Neural cell (in vitro differentiated cells): ENCODE data around the gene VANGL1. TPM values are rescaled to one million over a fixed set of nuclear protein-coding genes. Genes with fewer than 3 reads are reported as not detected.

Source experiments
- H2AFZ ChIP-seq: fragments of 200-600, 300-800 bp; sonication (generic), shearing (Covaris generic); 2 replicates; pipeline ENCODE4 v1.6.0; 2014; ENCODE audit warnings: low read depth, mild to moderate bottlenecking, antibody characterized with exemption, low read length, moderate library complexity
- H3F3A ChIP-seq: fragments of 200-600 bp; shearing (Covaris generic); 2 replicates; pipeline ENCODE4 v1.6.1; 2016; ENCODE audit warnings: mild to moderate bottlenecking, moderate library complexity, mixed read lengths, antibody characterized with exemption, low read length; ENCODE audit not compliant: insufficient read depth, poor library complexity, severe bottlenecking
- H3K27ac ChIP-seq: fragments of 200-600, 300-800 bp; sonication (generic), shearing (Covaris generic); 2 replicates; pipeline ENCODE4 v1.5.1; 2014; ENCODE audit warnings: mild to moderate bottlenecking, low read length, moderate library complexity
- H3K27me3 ChIP-seq: fragments of 300-800, 200-600 bp; sonication (generic), shearing (Covaris generic); 2 replicates; pipeline ENCODE4 v1.6.0; 2014; ENCODE audit warnings: mild to moderate bottlenecking, low read depth, low read length, moderate library complexity; ENCODE audit not compliant: insufficient read depth
- H3K36me3 ChIP-seq: fragments of 300-800, 200-600 bp; sonication (generic), shearing (Covaris generic); 2 replicates; pipeline ENCODE4 v1.5.1; 2014; ENCODE audit warnings: mild to moderate bottlenecking, antibody characterized with exemption, low read length, moderate library complexity; ENCODE audit not compliant: insufficient read depth
- H3K4me2 ChIP-seq: fragments of 300-800, 200-600 bp; sonication (generic), shearing (Covaris generic); 2 replicates; pipeline ENCODE4 v1.6.0; 2014; ENCODE audit warnings: mild to moderate bottlenecking, low read length
- H3K4me3 ChIP-seq: fragments of 300-800, 200-600 bp; sonication (generic), shearing (Covaris generic); 2 replicates; pipeline ENCODE4 v1.5.1; 2014; ENCODE audit warnings: mild to moderate bottlenecking, low read length, moderate library complexity
- H3K79me2 ChIP-seq: fragments of 200-600 bp; shearing (Covaris generic); replicated peaks from 2 replicates; pipeline ENCODE4 v1.6.0; 2014; ENCODE audit warnings: mild to moderate bottlenecking, low read length, moderate library complexity; ENCODE audit not compliant: insufficient read depth
- H3K9ac ChIP-seq: fragments of 300-800, 200-600 bp; sonication (generic), shearing (Covaris generic); 2 replicates; pipeline ENCODE4 v1.6.1; 2016; ENCODE audit warnings: mild to moderate bottlenecking, low read length, mixed read lengths
- H3K9me2 ChIP-seq: fragments of 200-600 bp; shearing (Covaris generic); 2 replicates; pipeline ENCODE4 v1.6.1; 2016; ENCODE audit warnings: mild to moderate bottlenecking, low read length, mixed read lengths; ENCODE audit not compliant: insufficient read depth
- H3K9me3 ChIP-seq: fragments of 200-600, 300-800 bp; sonication (generic), shearing (Covaris generic); 2 replicates; pipeline ENCODE4 v1.6.1; 2016; ENCODE audit warnings: mild to moderate bottlenecking, mixed run types, low read length, moderate library complexity, mixed read lengths
- H4K20me1 ChIP-seq: fragments of 200-600 bp; shearing (Covaris generic); 2 replicates; pipeline ENCODE4 v1.6.1; 2016; ENCODE audit warnings: mild to moderate bottlenecking, mixed run types; ENCODE audit not compliant: insufficient read depth
- EP300 ChIP-seq: fragments of 450-650 bp; conservative IDR thresholded peaks from 2 replicates; pipeline ENCODE4 v1.6.1; 2014; ENCODE audit warnings: antibody characterized with exemption, mild to moderate bottlenecking, moderate library complexity; ENCODE audit not compliant: poor library complexity, severe bottlenecking
- EZH2 ChIP-seq: fragments of 200-600, 300-800 bp; shearing (Covaris generic), sonication (generic); IDR thresholded peaks from 2 replicates; pipeline ENCODE4 v1.6.1; 2014; ENCODE audit warnings: antibody characterized with exemption, low read length, borderline replicate concordance, mild to moderate bottlenecking; ENCODE audit not compliant: insufficient read depth, poor library complexity, severe bottlenecking
- MXI1 ChIP-seq: fragments of 450-650 bp; conservative IDR thresholded peaks from 2 replicates; pipeline ENCODE4 v1.6.1; 2014; ENCODE audit warnings: antibody characterized with exemption, mild to moderate bottlenecking; ENCODE audit not compliant: poor library complexity, severe bottlenecking
- POLR2AphosphoS5 ChIP-seq: IDR thresholded peaks from 2 replicates; pipeline ENCODE4 v1.6.1; 2012
- RAD21 ChIP-seq: fragments of 450-650 bp; conservative IDR thresholded peaks from 2 replicates; pipeline ENCODE4 v1.6.1; 2014; ENCODE audit warnings: antibody characterized with exemption, mild to moderate bottlenecking, moderate library complexity
- SMC3 ChIP-seq: fragments of 450-650 bp; conservative IDR thresholded peaks from 2 replicates; pipeline ENCODE4 v1.6.1; 2014; ENCODE audit warnings: antibody characterized with exemption, mild to moderate bottlenecking, moderate library complexity; ENCODE audit not compliant: poor library complexity
- TAF1 ChIP-seq: IDR thresholded peaks from 2 replicates; pipeline ENCODE4 v1.6.1; 2012; ENCODE audit warnings: low read depth
- polyA plus RNA-seq: library from polyadenylated mRNA; depleted of rRNA; stranded (reverse); fragments of >200 nt; gene quantifications from 2 replicates; pipeline ENCODE4 v1.2.3, GENCODE V29; 2014
- TF ChIP-seq, protein P1 (sequence below): fragments of 450-650 bp; IDR thresholded peaks from 2 replicates; pipeline ENCODE4 v1.5.1; 2014; ENCODE audit warnings: antibody characterized with exemption, mild to moderate bottlenecking, moderate library complexity; ENCODE audit not compliant: poor library complexity, severe bottlenecking
- TF ChIP-seq, protein P2 (sequence below): IDR thresholded peaks from 2 replicates; pipeline ENCODE4 v1.6.1; 2012; ENCODE audit warnings: borderline replicate concordance

Gene VANGL1
- polyA plus RNA-seq, 1 donor from 2014 or later, result 0.53 TPM

DNA sequence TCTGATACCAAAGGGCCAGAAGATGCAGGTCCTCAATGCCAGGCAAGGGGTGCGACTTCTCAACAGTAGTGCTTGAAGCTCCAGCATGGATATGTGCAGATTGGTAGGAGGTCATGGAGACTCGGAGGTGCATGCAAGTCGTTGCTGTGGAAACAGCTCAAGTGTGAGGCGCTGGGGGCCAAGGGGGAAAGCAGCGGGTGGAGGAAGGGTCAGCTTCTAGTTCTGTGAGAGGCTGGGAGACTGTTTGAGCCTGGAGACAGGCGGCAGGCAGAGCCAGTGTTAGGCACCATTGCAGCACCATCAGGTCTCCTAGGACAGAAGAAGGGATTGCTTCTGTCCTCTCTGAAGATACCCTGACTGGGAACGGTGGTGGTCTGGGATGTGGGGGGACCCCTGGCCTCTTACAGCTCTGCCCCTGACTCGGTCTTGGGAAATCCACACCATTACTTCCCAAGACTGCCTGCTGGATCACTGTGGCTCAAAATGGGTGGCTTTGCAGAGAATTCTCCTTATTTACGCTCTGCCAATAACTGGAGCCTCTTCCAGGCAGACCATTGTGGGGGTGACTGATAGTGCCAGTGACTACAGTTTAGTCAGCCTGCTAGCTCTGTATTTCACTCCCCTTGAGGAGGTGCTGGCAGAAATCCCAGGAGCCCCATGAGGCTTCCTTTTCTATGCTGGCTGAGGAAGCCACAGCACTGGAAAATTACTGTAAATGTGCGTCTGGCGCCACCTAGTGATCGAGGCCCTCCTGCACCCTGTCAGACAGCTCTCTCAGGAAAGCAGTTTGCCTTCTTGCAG lies 46.3 kb upstream of the VANGL1 start:
- H3K4me3 ChIP-seq, result no peak overlapping the region
- H3K9me2 ChIP-seq, result no peaks in the 10 kb centered on the region
- H3K4me2 ChIP-seq, result no peak overlapping the region
- no peak overlapping the region for H3K27ac ChIP-seq
- TF ChIP-seq RAD21 (peak; percentile 92), POLR2AphosphoS5 (no peak), SMC3 (peak; percentile 91)
- TF ChIP-seq, protein P1, sequence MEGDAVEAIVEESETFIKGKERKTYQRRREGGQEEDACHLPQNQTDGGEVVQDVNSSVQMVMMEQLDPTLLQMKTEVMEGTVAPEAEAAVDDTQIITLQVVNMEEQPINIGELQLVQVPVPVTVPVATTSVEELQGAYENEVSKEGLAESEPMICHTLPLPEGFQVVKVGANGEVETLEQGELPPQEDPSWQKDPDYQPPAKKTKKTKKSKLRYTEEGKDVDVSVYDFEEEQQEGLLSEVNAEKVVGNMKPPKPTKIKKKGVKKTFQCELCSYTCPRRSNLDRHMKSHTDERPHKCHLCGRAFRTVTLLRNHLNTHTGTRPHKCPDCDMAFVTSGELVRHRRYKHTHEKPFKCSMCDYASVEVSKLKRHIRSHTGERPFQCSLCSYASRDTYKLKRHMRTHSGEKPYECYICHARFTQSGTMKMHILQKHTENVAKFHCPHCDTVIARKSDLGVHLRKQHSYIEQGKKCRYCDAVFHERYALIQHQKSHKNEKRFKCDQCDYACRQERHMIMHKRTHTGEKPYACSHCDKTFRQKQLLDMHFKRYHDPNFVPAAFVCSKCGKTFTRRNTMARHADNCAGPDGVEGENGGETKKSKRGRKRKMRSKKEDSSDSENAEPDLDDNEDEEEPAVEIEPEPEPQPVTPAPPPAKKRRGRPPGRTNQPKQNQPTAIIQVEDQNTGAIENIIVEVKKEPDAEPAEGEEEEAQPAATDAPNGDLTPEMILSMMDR, result peak; percentile 94
- H3K9ac ChIP-seq, result no peak overlapping the region
- no peaks in the 10 kb centered on the region for H3K27me3 ChIP-seq
- H2AFZ ChIP-seq, result no peak overlapping the region
- H3K79me2 ChIP-seq, result no peaks in the 10 kb centered on the region
- H3K36me3 ChIP-seq, result no peaks in the 10 kb centered on the region
- no peaks in the 10 kb centered on the region for H3F3A ChIP-seq
- no peaks in the 10 kb centered on the region for H4K20me1 ChIP-seq
- no peaks in the 10 kb centered on the region for H3K9me3 ChIP-seq

- Histone ChIP-seq H3K79me2 (no peaks in the 10 kb centered on the region), H3K27ac (no peak overlapping the region), H3K27me3 (no peaks in the 10 kb centered on the region), H3K9me2 (no peaks in the 10 kb centered on the region), H2AFZ (no peak overlapping the region), H3F3A (no peaks in the 10 kb centered on the region), H3K36me3 (no peaks in the 10 kb centered on the region), H3K4me2 (no peak overlapping the region), H4K20me1 (no peaks in the 10 kb centered on the region), H3K4me3 (no peak overlapping the region), H3K9me3 (no peaks in the 10 kb centered on the region), H3K9ac (no peak overlapping the region)
- no peak for TF ChIP-seq SMC3
- TF ChIP-seq MXI1, result no peak
Observed at GRCh38 chr1:115596080-115596780, 45.5 kb upstream of the VANGL1 start.

DNA sequence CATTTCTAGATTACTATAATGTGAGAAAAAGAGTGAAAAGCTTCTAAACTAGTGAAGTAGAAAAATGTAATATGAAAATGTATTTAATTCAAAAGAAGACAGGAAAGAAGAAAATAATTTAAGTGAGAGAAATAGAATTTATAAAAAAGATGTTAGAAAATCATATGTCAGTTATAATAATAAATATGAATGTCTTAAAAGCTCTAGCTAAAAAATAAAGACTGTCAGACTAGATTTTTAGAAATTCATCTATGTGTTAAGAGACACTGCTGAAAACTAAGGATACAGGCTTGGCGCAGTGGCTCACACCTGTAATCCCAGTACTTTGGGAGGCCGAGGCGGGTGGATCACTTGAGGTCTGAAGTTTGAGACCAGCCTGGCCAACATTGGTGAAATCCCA lies 37.3 kb upstream of the VANGL1 start:
- no peak overlapping the region for H2AFZ ChIP-seq
- H3F3A ChIP-seq, result no peaks in the 10 kb centered on the region
- TF ChIP-seq EZH2, result no peak
- TF ChIP-seq, protein P1, result no peak
- TF ChIP-seq TAF1, result no peak
- no peak for TF ChIP-seq POLR2AphosphoS5
- TF ChIP-seq SMC3, result no peak
- no peak for TF ChIP-seq MXI1
- TF ChIP-seq EP300, result no peak
- no peak for TF ChIP-seq RAD21
- TF ChIP-seq, protein P2, sequence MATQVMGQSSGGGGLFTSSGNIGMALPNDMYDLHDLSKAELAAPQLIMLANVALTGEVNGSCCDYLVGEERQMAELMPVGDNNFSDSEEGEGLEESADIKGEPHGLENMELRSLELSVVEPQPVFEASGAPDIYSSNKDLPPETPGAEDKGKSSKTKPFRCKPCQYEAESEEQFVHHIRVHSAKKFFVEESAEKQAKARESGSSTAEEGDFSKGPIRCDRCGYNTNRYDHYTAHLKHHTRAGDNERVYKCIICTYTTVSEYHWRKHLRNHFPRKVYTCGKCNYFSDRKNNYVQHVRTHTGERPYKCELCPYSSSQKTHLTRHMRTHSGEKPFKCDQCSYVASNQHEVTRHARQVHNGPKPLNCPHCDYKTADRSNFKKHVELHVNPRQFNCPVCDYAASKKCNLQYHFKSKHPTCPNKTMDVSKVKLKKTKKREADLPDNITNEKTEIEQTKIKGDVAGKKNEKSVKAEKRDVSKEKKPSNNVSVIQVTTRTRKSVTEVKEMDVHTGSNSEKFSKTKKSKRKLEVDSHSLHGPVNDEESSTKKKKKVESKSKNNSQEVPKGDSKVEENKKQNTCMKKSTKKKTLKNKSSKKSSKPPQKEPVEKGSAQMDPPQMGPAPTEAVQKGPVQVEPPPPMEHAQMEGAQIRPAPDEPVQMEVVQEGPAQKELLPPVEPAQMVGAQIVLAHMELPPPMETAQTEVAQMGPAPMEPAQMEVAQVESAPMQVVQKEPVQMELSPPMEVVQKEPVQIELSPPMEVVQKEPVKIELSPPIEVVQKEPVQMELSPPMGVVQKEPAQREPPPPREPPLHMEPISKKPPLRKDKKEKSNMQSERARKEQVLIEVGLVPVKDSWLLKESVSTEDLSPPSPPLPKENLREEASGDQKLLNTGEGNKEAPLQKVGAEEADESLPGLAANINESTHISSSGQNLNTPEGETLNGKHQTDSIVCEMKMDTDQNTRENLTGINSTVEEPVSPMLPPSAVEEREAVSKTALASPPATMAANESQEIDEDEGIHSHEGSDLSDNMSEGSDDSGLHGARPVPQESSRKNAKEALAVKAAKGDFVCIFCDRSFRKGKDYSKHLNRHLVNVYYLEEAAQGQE, result no peak
- no peak overlapping the region for H3K4me3 ChIP-seq
- no peaks in the 10 kb centered on the region for H3K27me3 ChIP-seq
- no peak overlapping the region for H3K27ac ChIP-seq
- no peaks in the 10 kb centered on the region for H3K79me2 ChIP-seq
- peaks cover 5% of the 10 kb centered on the region for H3K9me3 ChIP-seq
- H3K9me2 ChIP-seq, result no peaks in the 10 kb centered on the region
- H3K36me3 ChIP-seq, result no peaks in the 10 kb centered on the region
- no peak overlapping the region for H3K4me2 ChIP-seq
- H4K20me1 ChIP-seq, result no peaks in the 10 kb centered on the region
- H3K9ac ChIP-seq, result no peak overlapping the region
